Measurements from ENCODE around the gene ZBTB49. TPM values are rescaled to one million over a fixed set of nuclear protein-coding genes. Genes with fewer than 3 reads are reported as not detected.

ZBTB49 gene
- total and polyA plus RNA-seq, 2 of the 13 experiments (the other 11 are each of a cell fraction or from before 2014, with no cell fraction given) = 3.3 to 4.3 TPM

DNA sequence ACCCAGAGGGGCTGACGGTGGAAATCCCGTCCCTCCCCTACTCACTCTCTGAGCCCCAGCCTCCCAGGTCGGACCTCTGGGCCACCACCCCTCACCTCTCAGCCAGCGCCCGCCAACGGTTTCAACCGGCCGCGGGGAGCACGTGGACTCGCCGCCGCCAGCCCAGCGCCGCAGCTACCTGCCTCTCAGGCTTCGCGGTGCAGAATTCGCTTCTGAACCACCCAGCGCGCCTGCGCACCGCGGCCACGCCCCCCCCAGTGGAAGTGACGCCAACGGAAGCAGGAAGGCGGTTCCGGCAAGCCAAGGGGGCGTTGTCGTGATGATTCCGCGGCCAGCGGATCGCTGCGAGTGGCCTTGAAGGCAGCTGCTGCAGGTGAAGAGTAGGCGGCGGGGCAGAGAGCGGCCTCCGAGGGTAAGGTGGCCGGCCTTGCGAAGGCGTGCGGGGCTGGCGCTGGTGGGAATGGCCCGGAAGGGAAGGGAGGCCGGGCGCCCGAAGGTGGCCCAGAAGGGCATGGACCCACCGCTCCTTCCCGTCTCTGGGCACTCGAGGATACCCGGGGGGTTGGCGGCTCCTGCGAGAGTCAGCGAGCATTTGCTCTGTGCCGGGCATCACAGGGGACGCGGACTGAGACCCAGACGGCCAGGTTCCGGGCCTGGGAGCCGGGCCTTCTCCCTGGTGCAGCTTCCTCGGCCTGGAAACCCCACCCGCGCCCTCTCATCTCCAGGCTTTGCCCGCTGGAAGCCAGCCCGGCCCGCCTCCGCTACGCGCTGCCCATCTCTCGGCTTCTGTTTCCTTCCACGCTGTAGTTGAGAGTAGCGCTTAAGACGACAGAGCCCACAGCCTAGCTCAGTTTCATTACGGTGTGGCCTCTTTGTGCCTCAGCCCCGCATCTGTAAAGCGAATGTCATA lies at the start of gene ZBTB49, which contains the start of gene LYAR (continued):
- TF ChIP-seq ZNF253 (CRISPR knock-in tag; IDR thresholded peaks at IDR 0.05; ENCODE audit: borderline replicate concordance) (peak; percentile 91; the same call in 1 of the 2 replicates), ZNF232 (CRISPR knock-in tag; IDR thresholded peaks at IDR 0.05; ENCODE audit: borderline replicate concordance) (peak; percentile 72; the same call in 1 of the 2 replicates), ARID4A (CRISPR knock-in tag; IDR thresholded peaks at IDR 0.05; ENCODE audit: borderline replicate concordance) (peak; percentile 99), MLLT10 (CRISPR knock-in tag; IDR thresholded peaks at IDR 0.05) (no peak), TP53 (CRISPR knock-in tag; conservative IDR thresholded peaks at IDR 0.05) (0 out of 2 replicates have a peak, but pooled peaks have one; percentile 20), ZNF589 (CRISPR knock-in tag; conservative IDR thresholded peaks at IDR 0.05) (0 out of 2 replicates have a peak, but pooled peaks have one; percentile 64), ZNF549 (CRISPR knock-in tag; IDR thresholded peaks at IDR 0.05) (no peak), MAFF (IDR thresholded peaks at IDR 0.05; ENCODE audit: low read depth, low read length) (no peak), MED1 (CRISPR knock-in tag; IDR thresholded peaks at IDR 0.05) (no peak; the same call in none of the 2 replicates), ZMAT3 (CRISPR knock-in tag; conservative IDR thresholded peaks at IDR 0.05) (peak; percentile 91), KLF11 (CRISPR knock-in tag; IDR thresholded peaks at IDR 0.05) (peak; percentile 79), ZNF7 (CRISPR knock-in tag; IDR thresholded peaks at IDR 0.05) (no peak), MZF1 (CRISPR knock-in tag; IDR thresholded peaks at IDR 0.05; ENCODE audit: borderline replicate concordance) (no peak), ZNF709 (CRISPR knock-in tag; IDR thresholded peaks at IDR 0.05) (0 out of 2 replicates have a peak, but pooled peaks have one; percentile 28), CEBPG (CRISPR knock-in tag; IDR thresholded peaks at IDR 0.05) (0 out of 2 replicates have a peak, but pooled peaks have one; percentile 22), ZBTB7A (CRISPR knock-in tag; IDR thresholded peaks at IDR 0.05) (no peak; the same call in 1 of the 2 replicates), ZNF124 (CRISPR knock-in tag; IDR thresholded peaks at IDR 0.05) (peak; percentile 33; the same call in 1 of the 2 replicates), ZEB1 (IDR thresholded peaks at IDR 0.05; ENCODE audit: insufficient replicate concordance, low read depth) (no peak)
- TF ChIP-seq, protein P1, sequence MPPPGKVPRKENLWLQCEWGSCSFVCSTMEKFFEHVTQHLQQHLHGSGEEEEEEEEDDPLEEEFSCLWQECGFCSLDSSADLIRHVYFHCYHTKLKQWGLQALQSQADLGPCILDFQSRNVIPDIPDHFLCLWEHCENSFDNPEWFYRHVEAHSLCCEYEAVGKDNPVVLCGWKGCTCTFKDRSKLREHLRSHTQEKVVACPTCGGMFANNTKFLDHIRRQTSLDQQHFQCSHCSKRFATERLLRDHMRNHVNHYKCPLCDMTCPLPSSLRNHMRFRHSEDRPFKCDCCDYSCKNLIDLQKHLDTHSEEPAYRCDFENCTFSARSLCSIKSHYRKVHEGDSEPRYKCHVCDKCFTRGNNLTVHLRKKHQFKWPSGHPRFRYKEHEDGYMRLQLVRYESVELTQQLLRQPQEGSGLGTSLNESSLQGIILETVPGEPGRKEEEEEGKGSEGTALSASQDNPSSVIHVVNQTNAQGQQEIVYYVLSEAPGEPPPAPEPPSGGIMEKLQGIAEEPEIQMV (CRISPR knock-in tag; IDR thresholded peaks at IDR 0.05; ENCODE audit: low read depth) = no peak
- TF ChIP-seq, protein P2, sequence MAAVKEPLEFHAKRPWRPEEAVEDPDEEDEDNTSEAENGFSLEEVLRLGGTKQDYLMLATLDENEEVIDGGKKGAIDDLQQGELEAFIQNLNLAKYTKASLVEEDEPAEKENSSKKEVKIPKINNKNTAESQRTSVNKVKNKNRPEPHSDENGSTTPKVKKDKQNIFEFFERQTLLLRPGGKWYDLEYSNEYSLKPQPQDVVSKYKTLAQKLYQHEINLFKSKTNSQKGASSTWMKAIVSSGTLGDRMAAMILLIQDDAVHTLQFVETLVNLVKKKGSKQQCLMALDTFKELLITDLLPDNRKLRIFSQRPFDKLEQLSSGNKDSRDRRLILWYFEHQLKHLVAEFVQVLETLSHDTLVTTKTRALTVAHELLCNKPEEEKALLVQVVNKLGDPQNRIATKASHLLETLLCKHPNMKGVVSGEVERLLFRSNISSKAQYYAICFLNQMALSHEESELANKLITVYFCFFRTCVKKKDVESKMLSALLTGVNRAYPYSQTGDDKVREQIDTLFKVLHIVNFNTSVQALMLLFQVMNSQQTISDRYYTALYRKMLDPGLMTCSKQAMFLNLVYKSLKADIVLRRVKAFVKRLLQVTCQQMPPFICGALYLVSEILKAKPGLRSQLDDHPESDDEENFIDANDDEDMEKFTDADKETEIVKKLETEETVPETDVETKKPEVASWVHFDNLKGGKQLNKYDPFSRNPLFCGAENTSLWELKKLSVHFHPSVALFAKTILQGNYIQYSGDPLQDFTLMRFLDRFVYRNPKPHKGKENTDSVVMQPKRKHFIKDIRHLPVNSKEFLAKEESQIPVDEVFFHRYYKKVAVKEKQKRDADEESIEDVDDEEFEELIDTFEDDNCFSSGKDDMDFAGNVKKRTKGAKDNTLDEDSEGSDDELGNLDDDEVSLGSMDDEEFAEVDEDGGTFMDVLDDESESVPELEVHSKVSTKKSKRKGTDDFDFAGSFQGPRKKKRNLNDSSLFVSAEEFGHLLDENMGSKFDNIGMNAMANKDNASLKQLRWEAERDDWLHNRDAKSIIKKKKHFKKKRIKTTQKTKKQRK (IDR thresholded peaks at IDR 0.05; ENCODE audit: low read length) = no peak
